Smooth muscle cell of trachea (primary cell): Measurements from ENCODE around the gene AKAP14. TPM values are rescaled to one million over a fixed set of nuclear protein-coding genes. Genes with fewer than 3 reads are reported as not detected.

ENCODE experiments used
- total RNA-seq: library from RNA; depleted of rRNA; stranded (reverse); fragments of >200 nt; gene quantifications from 2 replicates; pipeline ENCODE4 v1.2.1, GENCODE V29; 2014

Gene AKAP14
- not detected in 2 replicates for total RNA-seq

DNA sequence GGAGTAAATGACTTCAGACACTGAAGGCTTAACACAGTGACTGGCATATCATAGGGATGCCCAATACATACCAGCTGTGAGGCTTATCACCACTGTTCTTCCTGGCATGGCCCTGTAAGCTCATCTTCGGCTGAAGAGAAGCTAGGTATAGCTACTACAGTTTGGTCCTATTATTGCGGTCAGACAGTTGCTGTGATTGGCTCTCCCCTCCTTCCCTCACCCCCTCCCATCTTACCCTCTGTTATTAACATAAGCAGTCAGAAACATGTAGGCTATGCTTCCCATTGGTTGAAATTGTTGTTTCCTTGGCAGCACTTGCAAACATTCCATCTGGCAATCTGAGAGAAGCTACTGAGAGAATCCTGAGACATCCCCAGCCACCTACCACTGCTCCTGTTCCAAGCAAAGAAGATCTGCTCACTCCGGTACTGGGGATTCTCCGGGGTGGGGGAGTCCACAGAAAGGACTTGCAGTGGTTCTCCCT is at the start of gene AKAP14:
Gene AKAP14 (plus strand): TSS at position 51 of the 484 bp plus-strand sequence. CDS start 7,331 bp downstream, outside the sequence.

DNA sequence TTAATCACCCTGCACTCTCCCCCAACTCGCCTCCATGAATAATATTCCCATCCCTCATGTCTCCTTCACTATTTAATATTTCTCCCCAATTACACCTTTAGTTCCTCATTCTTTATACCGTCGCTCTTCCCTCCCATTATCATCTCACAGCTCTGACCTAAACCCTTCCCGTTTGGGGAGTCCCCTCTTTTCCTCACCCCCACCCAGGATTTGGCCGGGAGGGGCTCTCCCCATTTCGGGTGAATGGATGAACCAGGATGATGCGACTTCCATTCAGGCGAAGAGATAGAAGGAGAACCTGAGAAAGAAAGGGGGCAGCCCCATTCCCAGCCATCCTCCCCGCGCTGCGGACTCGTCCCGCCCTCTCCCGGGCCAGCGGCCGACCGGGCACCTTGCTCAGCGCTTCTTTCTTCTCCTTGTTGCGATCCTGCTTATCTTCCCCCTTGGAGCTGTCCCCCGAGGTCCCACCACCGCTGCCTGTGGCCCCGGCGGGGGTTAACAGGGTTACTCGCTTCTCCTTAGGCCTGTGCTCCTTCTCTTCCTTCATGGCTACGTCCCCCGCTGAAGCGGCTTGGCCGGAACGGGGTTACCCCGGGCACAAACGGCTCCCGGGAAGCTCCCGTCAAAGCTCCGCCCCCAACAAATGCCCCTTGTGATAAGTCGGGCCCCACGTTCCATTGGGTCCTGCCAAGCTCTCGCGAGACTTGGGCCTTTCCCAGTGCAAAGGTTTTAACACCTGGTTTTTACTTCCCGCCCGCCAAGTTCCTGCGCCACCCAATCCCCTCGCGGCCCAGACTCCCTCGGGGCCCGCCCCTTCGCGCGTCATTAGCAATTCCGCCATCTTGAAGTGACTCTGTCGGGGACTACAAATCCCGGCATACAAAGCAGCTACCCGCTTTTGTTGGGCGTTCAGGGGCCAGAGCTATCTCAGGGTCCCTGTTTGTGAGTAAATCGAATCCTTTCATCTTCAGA is 43.0 kb upstream of the AKAP14 start, which contains the start of gene UPF3B:
Gene UPF3B (minus strand): TSS at position 582 of the 972 bp plus-strand sequence. CDS start 35 bp downstream, at position 547.

DNA sequence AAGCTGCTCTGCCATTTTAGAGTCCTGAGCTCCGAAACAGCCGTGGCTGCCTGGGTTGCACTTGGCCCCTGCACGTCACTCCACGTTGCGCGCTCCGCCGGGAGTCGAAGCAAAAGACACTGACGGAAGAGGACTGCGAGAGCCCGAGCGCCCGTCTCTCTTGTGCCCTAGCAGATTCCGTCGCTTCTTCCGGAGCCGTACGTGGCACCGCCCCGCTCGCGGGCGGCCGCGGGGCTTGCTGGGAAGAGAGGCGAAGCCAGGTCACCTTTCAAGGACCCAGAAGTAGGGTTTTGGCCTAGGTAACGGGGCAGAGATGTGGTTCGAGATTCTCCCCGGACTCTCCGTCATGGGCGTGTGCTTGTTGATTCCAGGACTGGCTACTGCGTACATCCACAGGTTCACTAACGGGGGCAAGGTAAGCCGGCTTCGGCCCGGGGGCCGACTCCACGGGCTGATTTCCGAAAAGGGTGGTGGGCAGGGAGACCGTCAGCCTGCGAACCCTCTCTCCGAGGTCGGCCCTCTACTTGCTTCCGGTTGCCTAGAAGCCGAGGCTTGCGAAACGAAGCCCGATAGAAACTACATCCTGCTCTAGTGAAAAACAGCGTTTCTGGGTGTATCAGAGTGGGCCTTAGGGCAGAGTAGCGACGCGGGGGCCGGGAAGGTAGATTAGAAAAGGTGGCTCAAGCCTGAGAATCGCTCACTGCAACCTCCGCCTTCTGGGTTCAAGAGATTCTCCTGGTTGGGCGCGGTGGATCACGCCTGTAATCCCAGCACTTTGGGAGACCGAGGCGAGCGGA is 23.9 kb upstream of the AKAP14 start, which contains the start of the genes NDUFA1 and RNF113A:
Gene NDUFA1 (plus strand): TSS at position 234 of the 797 bp plus-strand sequence. CDS start 80 bp downstream, at position 314.
Gene RNF113A (minus strand): TSS at position 135 of the 797 bp plus-strand sequence. CDS start 120 bp downstream, at position 15.

DNA sequence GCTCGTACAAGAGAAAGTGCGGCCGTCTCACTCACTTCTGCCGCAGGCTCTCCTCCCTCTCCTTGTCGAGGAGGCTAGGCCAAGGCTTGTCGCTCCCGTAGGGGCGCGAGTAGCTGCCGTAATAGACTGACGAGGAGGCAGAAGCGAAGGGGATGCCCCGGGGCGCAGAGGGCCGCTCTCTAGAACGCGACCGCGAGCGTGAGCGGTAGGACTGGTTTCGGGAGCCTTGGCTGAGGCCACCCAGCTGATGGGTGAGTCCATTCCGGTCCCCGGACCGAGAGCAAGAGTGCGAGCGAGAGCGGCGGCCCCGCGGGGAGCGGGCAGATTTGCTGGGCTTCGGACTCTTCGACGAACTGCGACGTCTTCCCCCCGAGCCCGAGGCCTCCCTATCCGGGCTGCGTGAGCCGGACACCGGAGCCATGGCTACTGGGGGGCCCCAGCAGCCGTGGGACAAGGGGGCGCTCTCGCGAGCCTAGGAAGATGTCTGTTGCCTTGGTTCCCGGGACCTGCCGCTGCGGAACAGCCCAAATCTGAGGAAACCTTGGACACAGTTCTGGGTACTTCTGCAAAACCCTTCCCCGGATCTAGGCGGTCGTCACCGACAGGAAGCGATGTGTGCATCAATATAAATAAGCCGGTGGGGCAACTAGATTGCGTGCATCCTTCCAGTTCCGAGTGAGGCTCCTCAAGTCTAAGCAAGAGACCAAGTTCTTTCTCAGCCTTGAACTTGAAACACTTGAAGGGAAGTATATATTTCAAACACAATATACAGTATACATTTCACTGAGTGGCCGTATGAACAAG is 47.7 kb downstream of the AKAP14 start, which contains the start of gene NKAP:
Gene NKAP (minus strand): TSS at position 567 of the 804 bp plus-strand sequence. CDS start 146 bp downstream, at position 421.

Other genes starting within 250 kb of the AKAP14 start
- gene SEPTIN6, start 202.7 kb upstream of the AKAP14 start, total RNA-seq, result 15.9 and 17.6 TPM in 2 replicates
- 0.17 TPM in 1 of 2 replicates, not detected in the other for gene SOWAHD, start 137.3 kb upstream of the AKAP14 start, total RNA-seq
- gene RPL39, start 104.3 kb upstream of the AKAP14 start, total RNA-seq, result 1,956 and 4,290 TPM in 2 replicates
- gene UPF3B, start 42.9 kb upstream of the AKAP14 start, total RNA-seq, result 1.8 and 2.8 TPM in 2 replicates
- gene RNF113A, start 24.2 kb upstream of the AKAP14 start, total RNA-seq, result 13.7 and 17.2 TPM in 2 replicates
- gene NDUFA1, start 24.1 kb upstream of the AKAP14 start, total RNA-seq, result 29.8 and 58.3 TPM in 2 replicates
- 4.0 and 4.8 TPM in 2 replicates for gene NKAP, start 47.9 kb downstream of the AKAP14 start, total RNA-seq
- gene RHOXF2B, start 181.8 kb downstream of the AKAP14 start, total RNA-seq, result not detected in 2 replicates
- not detected in 2 replicates for gene RHOXF1, start 220.0 kb downstream of the AKAP14 start, total RNA-seq